Stomach (tissue), 4 donors: Measurements from ENCODE around the gene ANKRD40CL.

Experiments used
- CTCF ChIP-seq, 7 experiments: fragments of 450-650 bp in 4 of 7; fragments of 200-600 bp in 3 of 7; sonication (generic) in 3 of 7; IDR thresholded peaks; one replicate each; pipeline ENCODE4 v1.5.1; 2016 to 2019; ENCODE audit warnings: antibody characterized with exemption in 7 of 7, control low read depth in 2 of 7, mild to moderate bottlenecking in 1 of 7
- EP300 ChIP-seq: sonication (generic); formaldehyde crosslinking; IDR thresholded peaks from one replicate; pipeline ENCODE4 v1.6.1; 2017; ENCODE audit warnings: antibody characterized with exemption
- POLR2A ChIP-seq, 4 donors: fragments of 450-650 bp; IDR thresholded peaks; one replicate each; pipeline ENCODE4 v1.6.1; 2016; ENCODE audit warnings: antibody characterized with exemption in 4 of 4, control low read depth in 2 of 4, mild to moderate bottlenecking in 1 of 4, moderate library complexity in 1 of 4
- POLR2AphosphoS5 ChIP-seq, 3 donors: sonication (generic); formaldehyde crosslinking; IDR thresholded peaks; one replicate each; pipeline ENCODE4 v1.6.1; 2016; ENCODE audit warnings: antibody characterized with exemption in 3 of 3

- TF ChIP-seq CTCF (IDR thresholded peaks at IDR 0.05): no peak
- no peak for TF ChIP-seq POLR2A (IDR thresholded peaks at IDR 0.05)
- TF ChIP-seq EP300: no peak
- TF ChIP-seq POLR2AphosphoS5 (IDR thresholded peaks at IDR 0.05): no peak
Observed at GRCh38 chr17:50774225-50774803, 7.0 kb upstream of the ANKRD40CL start.
